HG02571 (cell line): Measurements from ENCODE around the gene TEAD1.

Experiments
- ATAC-seq: cut with Tn5 transposase; IDR thresholded peaks from one replicate; pipeline ENCODE4 v1.9.1; 2021; ENCODE audit warnings: mild to moderate bottlenecking, moderate library complexity; ENCODE audit not compliant: unreplicated experiment

The TEAD1 gene

DNA sequence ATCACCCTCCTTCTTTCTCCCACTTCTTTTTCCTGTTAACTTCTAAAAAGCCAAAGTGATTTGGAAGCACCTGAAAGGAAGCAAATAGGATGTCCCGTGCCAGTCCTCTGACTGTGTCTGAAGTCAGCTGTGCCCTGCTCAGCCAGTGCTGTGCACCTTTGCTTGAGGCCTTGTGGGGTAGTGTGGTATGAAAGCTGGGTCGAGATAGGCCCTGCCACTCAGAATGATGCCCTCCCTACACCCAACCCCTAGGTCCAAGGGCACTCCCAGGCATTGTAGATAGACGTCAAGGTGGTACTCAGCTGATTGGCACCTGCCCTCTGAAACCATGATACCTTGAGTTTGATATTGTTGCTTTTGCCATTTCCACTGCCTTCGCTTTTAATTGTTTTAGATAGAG lies 251.3 kb downstream of the TEAD1 start:
- ATAC-seq: no peak

DNA sequence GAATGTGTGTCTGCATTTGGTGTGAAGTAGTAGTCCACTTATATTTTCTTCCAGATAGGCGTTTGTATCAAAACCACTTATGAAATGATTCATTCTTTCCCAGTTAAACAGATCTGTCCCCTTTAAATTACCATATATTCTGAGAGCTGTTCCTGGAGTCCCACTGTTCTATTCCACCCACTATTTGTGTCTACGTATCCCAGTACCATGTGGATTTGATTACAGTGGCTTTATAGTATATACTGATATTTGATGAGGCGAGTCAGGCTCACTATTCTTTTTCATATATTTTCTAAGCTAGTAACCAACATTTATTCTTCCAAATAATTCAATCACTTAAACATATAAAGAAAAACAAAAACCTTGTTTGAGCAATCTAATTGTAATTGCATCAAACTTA lies 253.0 kb downstream of the TEAD1 start:
- no peak for ATAC-seq

DNA sequence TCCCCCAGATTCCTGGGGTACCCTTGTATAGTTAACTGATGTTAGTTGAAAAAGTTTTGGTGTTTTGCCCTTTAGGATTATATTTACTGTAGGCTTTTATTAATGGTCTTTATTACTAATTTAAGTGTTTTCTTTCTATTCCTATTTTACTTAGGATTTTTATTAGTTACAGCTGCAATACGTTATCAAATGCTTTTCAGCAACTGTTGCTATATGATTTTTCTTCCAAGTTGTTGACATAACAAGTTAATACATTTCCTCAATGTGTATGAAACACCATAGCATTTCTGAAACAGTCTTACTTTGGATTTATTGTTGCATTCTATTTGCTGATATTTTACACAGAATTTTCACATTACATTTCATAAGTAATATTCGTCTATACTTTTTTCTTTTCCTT lies 253.7 kb downstream of the TEAD1 start:
- no peak for ATAC-seq

DNA sequence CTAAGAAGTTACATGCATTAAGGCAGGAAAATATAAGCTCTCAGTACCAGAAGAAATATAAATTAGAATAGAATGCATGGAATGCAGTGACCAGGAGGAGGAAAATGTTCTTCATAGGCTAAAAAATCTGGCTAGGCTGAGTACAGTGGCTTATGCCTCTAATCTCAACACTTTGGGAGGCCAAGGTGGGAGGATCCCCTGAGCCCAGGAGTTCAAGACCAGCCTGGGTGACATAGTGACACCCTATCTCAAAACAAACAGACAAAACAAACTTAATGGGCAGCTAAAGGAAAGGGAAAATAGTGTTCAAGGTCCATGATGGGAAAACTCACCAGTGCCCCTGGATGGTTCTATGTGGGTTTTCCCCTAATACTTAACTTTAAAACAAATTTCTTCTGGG lies 256.6 kb downstream of the TEAD1 start:
- no peak for ATAC-seq

DNA sequence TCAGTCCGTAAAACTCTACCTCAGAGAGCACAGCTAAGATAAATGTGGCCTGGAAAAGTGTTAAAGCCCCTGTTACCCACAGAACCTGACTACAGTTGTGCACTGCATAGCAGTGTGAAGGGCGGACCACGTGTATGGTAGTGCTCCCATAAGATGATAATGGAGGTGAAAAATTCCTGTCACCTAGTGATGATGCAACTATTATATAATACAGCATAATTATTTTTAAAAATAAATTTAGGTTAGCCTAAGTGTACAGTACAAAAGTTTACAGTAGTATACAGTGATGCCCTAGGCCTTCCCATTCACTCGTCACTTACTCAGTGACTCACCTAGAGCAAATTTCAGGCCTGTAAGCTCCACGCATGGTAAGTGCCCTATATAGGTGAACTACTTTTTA lies 258.3 kb downstream of the TEAD1 start:
- ATAC-seq: no peak

DNA sequence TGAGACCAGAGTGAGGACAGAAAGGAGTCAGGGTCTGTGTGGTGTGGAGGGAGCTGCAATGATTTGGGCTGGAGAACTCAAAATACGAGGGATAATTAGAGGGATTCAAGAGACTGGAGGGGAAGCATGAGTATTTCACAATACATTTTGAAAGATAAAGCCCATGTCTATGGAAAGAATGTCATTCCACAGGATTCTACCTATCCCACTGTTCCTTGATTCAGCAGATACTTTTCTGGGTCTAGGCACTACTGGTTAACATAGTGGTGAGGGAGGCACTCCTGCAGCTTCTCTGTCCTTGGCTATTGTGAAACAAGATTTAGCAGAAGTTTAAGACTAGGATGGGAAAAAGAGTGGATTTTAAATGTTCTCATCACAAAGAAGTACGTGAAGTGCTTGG lies 262.0 kb downstream of the TEAD1 start:
- ATAC-seq: no peak

DNA sequence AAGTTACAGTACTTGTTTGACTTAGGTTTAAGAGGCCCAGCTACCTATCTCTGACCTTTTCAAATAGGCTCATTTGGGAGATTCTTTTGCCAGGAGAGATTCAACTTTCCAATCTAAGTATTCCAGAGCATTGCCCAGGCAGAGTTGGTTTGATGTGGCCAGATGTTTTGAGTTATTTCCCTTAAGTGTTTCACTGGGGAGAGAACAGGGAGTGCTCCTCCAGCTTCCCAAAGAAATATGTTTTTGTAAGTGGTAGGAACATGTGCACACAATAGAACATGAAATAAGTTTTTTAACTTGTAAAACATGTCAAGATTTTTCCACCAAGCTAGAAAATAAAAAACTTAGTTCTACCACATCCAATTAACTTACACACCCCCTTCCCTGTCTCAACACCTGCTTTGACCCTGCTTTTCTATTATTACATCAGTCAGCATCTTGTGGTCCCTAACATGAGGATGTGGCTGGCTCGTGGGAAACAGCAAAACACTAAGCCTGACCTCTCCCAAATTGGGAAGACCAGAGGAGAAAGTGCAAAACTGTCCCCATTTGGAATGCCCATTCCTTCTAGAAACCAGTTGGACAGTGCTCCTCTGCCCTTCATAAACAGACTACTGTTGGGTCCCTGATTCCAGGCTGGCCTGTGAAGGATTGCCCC lies 264.5 kb downstream of the TEAD1 start:
- ATAC-seq: no peak

DNA sequence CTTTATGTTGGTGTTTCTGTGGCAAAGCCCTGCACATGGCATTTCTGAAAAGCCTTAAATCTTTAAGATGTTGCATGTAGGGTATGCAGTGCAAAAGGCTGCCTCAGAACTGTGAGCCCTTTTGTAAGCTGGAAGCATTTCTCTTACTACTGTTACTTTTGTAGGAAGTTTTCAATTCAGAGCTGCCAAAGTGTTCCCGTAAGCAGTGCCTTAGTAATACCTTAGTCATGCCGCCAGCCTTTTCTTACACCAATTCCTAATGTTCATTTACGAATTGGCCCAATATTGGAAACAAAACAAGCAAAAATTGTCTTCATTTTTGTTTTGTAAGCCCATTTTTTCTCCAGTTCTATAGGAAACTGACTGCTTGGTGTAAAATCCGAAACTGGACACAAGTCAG lies 267.4 kb downstream of the TEAD1 start:
- no peak for ATAC-seq

DNA sequence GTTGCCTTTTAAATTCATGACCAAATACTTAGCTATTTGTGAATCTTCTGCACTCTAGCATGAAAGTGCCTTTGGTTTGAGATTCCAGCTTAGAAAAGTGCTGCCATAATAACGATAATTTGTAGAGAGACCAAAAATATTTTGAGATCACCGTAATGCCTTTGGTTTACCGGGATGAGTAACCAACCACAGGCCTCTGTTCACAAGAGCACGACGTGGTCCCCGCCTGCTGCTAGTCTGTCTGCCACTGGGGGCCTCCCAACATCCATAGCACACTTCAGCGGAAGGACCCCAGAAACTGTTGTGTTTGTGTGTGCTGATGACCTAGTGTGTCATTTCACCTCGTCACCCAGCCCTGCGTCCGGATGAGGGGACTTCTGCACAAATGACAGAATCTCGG lies 267.9 kb downstream of the TEAD1 start:
- no peak for ATAC-seq

DNA sequence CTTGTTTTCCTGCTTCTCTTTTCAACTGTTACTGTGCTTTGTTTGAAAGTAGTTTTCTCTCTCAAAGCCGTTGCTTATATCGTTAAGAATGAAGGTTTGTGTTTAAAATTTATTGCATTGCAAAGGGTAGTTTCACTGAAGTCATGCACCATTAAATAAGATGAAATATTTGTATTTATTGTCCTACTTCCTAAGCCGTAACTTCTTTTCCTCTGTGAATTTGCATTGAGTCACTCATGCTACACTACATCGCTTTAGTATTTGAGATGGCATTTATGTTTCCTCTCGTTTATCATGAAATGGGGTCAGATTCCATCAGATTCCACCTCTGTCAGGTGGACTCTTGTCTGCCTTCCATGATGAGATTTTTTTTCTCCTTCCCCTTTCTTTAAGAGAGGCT lies 269.1 kb downstream of the TEAD1 start:
- ATAC-seq: no peak

DNA sequence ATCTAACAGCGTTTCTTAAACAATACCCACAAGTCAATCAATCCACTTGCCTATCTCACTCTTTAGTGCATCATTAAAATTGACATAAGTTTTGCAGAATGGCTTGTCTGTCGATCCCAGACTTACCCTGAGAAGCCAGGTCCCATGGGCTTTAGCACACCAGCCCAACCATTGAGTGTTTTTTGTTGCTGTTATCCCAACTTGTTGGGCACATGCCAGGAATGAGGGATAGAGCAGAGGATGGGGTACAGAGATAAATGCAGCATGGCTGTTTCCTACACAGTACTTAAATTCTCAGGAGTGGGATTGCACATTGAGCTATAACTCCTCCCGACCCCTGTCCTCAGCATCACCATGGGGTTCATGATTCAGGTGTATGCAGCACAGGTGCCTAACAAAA lies 270.7 kb downstream of the TEAD1 start:
- no peak for ATAC-seq

DNA sequence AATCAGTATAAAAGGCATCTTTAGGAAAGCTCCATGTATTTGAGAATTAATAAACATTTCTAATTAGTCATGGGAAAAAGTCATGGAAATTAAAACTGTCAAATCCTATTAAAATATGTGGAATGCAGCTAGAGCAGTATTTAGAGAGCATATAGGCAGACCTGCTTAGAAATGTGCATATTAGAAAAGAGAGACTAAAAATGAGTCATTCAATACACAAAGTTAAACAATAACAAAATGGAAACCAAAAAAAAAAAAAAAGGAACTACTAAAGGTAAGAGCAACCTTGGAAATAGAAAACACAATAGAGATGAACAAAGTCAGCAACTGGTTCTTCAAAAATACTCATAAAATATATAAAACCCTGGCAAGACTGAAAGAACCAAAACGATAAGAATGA lies 275.2 kb downstream of the TEAD1 start:
- ATAC-seq: no peak

DNA sequence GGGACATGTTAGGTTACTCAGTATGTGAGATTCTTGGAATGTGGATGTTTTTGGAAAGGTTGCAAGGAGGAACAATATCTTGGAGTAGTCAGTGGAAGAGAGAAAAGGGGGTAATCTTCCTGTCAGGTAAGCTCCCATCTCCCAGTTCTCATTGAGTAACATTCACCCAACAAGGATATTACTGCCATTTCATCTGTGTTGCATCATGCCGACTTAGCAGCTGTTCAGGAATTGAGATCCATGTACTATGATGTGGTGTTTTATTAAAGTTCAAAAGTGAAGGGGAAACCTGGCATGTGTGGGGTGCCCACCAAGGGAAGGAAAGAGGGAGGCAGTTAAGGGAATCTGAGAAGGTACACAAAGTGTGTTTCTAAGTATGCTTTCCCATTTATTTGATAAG lies 276.4 kb downstream of the TEAD1 start:
- no peak for ATAC-seq

DNA sequence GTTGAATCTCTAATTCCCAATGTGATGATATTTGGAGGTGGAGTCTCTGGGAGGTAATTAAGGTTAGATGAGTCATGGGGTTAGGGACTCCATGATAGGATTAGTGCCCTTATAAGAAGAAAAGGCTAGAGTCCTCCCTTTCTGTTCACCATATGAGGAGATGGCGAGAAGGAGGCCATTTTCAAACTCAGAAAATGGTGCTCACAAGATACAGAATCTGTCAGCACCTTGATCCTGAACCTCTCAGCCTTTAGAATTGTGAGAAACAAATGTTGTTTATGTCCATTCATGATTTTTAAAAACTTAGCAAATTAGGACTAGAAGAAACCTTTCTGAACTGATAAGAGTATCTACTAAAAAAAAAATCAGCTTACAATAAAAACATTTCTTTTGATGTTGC lies 277.2 kb downstream of the TEAD1 start:
- no peak for ATAC-seq

DNA sequence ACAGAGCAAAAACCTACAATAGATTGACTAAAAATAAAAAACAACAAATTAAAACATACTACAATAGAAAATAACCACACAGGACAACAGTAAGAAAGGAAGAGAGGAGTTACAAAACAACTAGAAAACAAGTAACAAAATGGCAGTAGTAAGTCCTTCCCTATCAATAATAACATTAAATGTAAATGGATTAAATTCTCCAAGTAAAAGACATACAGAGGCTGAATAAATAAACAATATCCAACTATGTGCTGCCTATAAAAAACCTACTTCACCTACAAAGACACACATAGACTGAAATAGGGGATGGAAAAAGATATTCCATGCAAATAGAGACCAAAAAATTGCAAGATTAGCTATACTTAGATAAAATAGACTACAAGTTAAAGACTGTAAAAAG lies 277.9 kb downstream of the TEAD1 start:
- no peak for ATAC-seq

DNA sequence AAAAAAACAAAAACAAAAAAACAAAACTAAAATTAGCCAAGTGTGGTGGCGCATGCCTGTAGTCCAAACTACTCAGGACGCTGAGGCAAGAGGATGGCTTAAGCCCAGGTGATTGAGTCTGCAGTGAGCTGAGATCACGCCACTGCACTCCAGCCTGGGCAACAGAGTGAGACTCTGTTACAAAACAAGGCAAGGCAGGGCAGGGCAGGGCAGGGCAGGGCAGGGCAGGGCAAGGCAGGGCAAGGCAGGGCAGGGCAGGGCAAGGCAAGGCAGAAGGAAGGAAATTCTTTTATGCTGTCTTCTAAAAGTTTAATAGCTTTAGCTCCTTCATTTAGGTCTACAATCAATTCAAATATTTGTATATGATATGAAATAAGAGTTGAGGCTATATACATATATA lies 284.8 kb downstream of the TEAD1 start:
- ATAC-seq: no peak

DNA sequence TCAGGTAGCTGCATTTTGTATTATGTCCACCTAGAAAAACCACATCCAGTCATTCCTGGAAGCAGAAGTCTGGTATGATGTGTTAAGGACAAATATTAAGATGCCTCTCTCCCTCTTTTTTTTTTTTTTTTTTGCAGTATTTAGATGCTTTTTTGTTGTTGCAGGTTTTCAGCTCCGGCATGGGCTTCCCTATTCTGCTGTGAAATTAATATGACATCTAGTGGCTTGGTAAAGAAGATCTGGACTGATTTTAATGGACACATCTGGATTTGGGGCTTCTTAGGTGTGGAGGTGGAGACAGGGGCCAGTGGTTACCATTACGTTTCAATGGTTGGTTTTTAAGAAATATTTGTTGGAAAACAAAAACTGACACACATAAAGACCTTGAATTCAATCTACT lies 287.4 kb downstream of the TEAD1 start:
- ATAC-seq: no peak

DNA sequence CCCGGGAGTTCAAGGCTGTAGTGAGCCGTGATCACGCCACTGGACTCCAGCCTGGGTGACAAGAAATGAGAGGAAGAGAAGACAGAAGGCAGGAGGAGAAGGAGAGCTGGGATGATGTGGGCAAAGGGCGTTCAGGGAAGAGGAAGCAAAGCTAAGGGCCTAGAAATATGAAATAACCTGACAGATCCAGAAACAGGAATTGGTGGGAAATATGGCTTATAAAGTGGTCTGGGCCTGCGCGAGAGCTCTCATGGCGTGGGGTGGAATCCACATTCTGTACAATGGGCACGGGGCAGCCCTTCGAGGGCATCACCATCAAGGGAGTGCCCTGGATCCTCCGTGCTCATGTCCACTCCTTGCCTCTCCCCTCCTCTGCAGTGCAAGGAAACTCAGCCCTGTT lies 288.1 kb downstream of the TEAD1 start:
- no peak for ATAC-seq

DNA sequence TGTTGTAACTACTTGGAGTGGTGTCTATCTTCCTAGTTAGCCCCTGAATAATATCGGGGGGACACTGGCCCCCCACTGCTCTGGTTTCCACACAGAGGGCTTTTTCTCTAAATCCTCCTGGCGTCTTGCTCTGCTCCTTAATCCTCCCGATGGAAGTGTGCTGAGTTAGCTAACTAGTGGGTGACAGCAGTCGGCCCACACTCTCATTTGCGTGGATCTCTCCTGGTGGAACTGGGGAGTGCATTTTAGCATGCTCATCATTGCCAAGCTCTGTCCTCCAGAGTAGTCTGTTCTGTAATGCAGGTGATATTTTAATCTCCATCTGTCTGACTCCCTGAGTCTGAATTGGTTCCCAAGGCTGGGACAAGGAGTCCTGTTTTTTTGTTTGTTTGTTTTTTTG lies 288.8 kb downstream of the TEAD1 start:
- ATAC-seq: no peak

DNA sequence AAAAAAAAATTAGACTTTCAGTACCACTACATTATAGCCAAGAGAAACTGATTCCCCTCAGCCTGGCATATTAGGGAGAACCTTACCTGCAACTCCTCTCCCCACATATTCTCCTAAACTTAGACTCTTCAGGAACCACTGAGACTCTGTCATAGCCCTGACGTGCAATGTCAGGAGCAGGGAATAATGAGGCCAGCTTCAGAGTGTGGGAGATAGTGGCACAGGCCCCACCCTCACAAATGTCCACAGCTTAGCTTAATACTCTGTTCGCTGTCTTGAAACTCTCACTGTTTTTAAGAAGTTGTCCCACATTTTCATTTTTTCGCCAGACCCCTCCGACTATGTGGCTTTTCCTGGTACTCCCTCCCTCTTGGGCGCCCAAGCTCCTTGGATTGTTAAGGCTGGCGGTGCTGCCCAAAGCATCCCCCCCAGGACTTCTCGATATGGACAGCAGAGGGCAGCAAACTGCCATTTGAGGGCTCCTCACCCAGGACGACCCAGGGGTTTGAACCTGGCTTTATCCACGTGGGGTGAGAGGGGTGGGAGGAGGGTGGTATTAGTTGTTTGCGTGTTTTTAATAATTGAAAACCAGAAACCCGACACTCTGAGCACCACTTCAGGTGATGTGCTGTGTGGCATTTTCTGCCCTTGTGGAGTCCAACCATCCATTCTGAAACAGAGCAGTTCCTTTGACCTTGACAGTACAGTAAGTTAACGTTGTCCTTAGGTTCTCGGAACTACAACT lies 289.7 kb downstream of the TEAD1 start:
- ATAC-seq: peak; percentile 81

DNA sequence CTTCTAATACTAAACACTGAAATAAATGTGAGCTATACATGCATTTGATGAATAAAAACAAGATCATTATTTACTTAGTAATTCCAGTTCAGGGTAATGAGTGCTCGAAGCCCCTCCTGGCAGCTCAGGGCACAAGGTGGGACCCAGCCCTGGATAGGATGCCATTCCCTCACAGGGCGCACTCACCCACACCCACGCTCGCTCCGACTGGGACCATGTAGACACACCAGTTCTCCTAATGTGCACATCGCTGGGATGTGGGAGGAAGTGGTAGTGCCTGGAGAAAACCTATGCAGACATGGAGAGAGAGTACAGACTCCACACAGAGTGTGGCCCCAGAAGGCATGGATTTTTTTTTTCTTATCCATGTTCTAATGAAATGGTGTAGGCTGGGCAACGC lies 290.4 kb downstream of the TEAD1 start:
- ATAC-seq: no peak

DNA sequence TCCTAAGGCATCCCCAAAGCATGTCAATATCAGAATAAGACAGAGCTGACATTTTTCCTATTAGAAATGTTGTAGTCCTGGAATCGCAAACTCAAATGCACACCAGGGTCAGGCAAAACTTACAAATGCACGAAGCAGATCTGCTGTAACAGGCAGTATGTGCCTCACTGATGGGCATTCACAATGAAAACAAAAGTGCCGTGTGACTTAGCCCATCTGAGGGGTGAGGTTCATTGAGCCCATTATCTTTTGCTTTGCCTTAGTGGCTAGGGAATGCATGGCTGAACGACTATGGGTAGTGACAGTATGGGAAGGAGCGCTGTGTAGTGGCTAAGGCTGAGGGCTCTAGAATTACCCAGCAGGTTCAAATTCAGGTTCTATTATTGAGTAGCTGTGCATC lies 291.8 kb downstream of the TEAD1 start:
- ATAC-seq: no peak

DNA sequence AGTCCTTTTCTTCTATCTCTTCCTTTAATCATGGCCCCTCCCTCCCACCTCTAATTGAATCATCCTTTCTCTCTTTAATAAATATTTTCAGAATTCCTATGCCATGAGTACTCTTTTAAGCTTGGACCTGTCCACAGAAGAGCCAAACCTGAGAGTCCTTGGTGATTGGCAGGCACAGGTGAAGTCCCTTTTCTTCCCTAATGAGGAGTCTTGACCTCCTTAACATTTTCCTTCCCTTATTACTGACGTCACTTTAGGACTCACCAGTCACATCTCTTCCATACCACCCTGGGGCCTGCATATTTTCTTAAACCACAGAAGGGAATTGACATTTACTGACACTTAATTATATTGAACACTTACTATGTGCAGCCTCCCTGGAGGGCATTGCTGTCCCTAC lies 293.9 kb downstream of the TEAD1 start:
- no peak for ATAC-seq
